MM.1S (cell line): ENCODE data around the gene CRIP2.

Experiments
- CTCF ChIP-seq: fragments of 300-600 bp; sonication (generic); IDR thresholded peaks from 2 replicates; pipeline ENCODE4 v1.5.1; 2016; ENCODE audit warnings: antibody characterized with exemption, low read length, mixed read lengths
- EZH2 ChIP-seq: fragments of 300-600 bp; sonication (generic); optimal IDR thresholded peaks from 2 replicates; pipeline ENCODE3; 2017; ENCODE audit warnings: low read depth, mild to moderate bottlenecking, antibody characterized with exemption, low read length, mixed read lengths
- EZH2phosphoT487 ChIP-seq: fragments of 300-600 bp; sonication (generic); IDR thresholded peaks from 2 replicates; pipeline ENCODE4 v1.6.1; 2018; ENCODE audit warnings: antibody characterized with exemption, low read length

- no peak for TF ChIP-seq CTCF
- no peak for TF ChIP-seq EZH2phosphoT487
- no peak for TF ChIP-seq EZH2
Observed at GRCh38 chr14:105439179-105439578, 35.4 kb upstream of the CRIP2 start.
